GM04504 (cell line): ENCODE results near the gene SHOX.
"Not testable (repeated sequence)": the region's sequence is repeated elsewhere in the genome, so short reads cannot be mapped to it uniquely, and the experiment has no call there.

ENCODE experiments used
- DNase-seq: peaks from one replicate; pipeline ENCODE4 v3.0.0-alpha.2; 2012; ENCODE audit warnings: low read depth

Gene SHOX

DNA sequence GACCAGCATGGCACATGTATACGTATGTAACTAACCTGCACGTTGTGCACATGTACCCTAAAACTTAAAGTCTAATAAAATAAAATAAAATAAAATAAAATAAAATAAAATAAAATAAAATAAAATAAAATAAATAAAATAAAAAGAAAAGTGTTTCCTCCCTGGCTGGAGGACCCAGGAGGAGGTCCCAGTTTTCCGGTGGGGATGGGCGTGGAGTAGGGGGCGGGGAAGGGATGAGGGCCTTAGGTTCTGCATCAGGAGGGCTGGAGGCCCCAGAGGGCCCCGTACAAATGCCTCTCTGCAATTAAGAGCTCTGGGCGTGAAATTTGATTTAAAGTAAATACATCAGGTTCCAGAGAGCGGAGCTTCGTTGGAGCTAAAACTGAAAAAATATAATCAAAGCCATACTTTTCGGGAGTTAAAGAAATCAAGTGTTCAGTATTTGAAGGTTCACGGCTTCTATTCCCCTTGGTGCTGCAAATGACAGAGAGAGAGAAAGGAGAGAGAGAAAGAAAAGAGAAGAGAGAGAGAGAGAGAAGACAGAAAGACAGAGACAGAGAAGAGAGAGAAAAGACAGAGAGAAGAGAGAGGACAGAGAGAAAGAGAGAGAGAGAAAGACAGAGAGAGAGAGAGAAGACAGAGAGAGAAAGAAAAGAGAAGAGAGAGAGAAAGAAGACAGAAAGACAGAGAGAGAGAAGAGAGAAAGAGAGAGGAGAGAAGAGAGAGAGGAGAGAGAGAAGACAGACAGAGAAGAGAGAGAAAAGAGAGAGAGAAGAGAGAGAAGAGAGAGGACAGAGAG is 8.7 kb upstream of the SHOX start:
- no peak for DNase-seq

- not testable (repeated sequence) for DNase-seq
These were observed 7.8 kb upstream of the SHOX start for GRCh38 chrX:622802-623201.

DNA sequence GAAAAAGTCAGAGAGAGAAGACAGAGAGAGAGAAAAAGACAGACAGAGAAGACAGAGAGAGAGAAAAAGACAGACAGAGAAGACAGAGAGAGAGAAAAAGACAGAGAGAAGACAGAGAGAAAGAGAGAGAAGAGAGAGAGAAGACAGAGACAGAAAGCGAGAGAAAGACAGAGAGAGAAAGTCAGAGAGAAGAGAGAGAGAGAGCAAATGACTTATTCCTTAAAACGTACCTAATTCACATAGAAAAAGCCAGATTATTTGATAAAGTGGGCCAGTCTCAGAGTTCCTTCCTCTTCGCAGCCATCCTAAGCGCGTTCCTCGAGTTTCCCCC is 7.4 kb upstream of the SHOX start:
- no peak for DNase-seq

DNA sequence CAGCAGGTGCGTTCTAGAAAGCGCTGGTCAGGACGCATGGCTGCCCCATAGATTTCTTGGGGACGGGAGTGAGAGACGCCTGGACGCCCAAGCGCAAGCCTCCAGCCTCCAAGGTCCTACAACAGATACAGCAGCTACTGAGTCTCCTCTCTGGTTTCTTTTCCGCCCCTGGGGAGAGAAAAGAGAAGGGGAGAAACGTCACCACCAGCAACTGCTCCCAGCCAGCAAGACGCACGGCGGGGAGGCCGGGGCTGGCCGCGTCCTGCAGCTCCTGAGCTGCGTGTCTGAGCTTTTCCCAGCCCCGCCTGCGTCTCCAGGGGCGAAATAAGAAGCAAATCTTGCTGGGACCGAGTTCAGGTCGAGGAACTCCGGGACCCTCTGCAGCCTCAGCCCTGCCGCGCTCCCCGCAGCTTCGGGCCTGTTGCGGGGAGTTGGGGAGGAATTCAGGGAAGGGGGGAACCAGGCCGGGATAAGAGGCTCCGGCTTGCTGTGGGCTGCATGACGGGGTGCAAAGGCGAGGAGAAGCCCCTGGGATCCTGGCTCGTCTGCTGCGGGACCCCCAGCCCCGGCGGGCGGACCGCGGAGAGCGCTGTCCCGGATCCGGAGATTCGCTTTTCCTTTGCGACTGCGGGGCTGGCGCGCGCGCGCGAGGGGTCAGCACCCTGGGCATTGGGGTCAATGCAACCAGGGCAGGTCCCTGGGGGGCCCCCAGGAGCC is 6.8 kb upstream of the SHOX start:
- DNase-seq: no peak

- DNase-seq: no peak
These were observed 5.4 kb upstream of the SHOX start for GRCh38 chrX:625137-625691.

DNA sequence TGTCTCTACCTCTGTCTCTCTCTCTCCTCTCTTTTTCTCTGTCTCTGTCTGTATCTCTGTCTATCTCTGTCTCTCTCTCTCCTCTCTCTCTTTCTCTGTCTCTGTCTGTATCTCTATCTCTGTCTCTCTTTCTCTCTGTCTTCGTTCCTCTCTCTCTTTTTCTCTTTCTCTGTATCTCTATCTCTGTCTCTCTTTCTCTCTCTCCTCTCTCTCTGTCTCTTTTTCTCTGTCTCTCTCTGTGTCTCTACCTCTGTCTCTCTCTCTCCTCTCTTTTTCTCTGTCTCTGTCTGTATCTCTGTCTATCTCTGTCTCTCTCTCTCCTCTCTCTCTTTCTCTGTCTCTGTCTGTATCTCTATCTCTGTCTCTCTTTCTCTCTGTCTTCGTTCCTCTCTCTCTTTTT is 4.5 kb upstream of the SHOX start:
- DNase-seq: not testable (repeated sequence)

- DNase-seq: no peak
These were observed 3.7 kb upstream of the SHOX start for GRCh38 chrX:626745-627509.

DNA sequence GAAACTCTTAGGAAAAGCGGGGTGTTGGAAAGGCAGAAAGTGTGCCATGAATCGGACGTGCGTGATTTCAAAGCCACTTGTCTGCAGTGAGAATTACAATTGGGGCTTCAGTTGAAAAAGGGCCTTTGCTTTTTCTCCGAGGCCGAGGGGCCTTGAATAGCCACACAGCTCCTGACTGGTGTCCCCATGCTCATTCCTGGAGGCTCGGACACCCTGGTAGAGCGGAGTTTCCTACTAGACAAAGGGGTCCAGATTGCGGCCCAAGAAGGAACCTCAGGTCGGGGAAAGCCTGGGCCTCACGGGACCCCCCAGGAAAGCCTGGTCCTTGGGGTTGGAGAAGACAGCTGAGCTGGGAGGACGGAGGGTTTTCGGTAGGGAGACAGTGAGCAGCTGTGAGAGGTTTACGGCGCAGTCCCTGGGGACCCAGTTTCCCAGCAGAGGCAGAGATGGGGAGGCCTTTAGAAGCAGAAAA is 3.0 kb upstream of the SHOX start:
- no peak for DNase-seq

- DNase-seq: no peak
These were observed 2.6 kb upstream of the SHOX start for GRCh38 chrX:627995-628394.

- no peak for DNase-seq
These were observed 1.2 kb upstream of the SHOX start for GRCh38 chrX:629230-630006.

DNA sequence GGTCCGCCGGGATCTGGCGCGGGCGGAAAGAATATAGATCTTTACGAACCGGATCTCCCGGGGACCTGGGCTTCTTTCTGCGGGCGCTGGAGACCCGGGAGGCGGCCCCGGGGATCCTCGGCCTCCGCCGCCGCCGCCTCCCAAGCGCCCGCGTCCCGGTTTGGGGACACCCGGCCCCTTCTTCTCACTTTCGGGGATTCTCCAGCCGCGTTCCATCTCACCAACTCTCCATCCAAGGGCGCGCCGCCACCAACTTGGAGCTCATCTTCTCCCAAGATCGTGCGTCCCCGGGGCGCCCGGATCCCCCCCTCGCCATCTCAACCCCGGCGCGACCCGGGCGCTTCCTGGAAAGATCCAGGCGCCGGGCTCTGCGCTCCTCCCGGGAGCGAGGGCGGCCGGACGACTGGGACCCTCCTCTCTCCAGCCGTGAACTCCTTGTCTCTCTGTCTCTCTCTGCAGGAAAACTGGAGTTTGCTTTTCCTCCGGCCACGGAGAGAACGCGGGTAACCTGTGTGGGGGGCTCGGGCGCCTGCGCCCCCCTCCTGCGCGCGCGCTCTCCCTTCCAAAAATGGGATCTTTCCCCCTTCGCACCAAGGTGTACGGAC is 482 bp upstream of the SHOX start:
- DNase-seq: no peak

DNA sequence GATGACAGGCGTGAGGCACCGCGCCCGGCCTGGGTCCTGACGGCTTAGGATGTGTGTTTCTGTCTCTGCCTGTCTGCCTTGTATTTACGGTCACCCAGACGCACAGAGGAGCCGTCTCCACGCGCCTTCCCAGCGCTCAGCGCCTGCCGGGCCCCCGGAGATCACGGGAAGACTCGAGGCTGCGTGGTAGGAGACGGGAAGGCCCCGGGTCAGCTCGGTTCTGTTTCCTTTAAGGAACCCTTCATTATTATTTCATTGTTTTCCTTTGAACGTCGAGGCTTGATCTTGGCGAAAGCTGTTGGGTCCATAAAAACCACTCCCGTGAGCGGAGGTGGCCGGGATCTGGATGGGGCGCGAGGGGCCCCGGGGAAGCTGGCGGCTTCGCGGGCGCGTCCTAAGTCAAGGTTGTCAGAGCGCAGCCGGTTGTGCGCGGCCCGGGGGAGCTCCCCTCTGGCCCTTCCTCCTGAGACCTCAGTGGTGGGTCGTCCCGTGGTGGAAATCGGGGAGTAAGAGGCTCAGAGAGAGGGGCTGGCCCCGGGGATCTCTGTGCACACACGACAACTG is 1.3 kb downstream of the SHOX start:
- no peak for DNase-seq

DNA sequence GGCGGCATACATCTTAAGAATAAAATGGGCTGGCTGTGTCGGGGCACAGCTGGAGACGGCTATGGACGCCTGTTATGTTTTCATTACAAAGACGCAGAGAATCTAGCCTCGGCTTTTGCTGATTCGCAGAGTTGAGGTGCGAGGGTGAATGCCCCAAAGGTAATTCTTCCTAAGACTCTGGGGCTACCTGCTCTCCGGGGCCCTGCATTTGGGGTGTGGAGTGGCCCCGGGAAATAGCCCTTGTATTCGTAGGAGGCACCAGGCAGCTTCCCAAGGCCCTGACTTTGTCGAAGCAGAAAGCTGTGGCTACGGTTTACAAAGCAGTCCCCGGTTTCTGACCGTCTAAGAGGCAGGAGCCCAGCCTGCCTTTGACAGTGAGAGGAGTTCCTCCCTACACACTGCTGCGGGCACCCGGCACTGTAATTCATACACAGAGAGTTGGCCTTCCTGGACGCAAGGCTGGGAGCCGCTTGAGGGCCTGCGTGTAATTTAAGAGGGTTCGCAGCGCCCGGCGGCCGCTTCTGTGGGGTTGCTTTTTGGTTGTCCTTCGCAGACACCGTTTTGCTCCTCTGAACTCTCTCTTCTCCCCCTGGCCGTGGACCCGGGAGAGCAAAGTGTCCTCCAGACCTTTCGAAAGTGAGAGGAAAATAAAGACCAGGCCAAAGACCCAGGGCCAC is 1.9 kb downstream of the SHOX start:
- DNase-seq: no peak

GRCh38 chrX:633043-633984 is 2.7 kb downstream of the SHOX start:
- DNase-seq: no peak

DNA sequence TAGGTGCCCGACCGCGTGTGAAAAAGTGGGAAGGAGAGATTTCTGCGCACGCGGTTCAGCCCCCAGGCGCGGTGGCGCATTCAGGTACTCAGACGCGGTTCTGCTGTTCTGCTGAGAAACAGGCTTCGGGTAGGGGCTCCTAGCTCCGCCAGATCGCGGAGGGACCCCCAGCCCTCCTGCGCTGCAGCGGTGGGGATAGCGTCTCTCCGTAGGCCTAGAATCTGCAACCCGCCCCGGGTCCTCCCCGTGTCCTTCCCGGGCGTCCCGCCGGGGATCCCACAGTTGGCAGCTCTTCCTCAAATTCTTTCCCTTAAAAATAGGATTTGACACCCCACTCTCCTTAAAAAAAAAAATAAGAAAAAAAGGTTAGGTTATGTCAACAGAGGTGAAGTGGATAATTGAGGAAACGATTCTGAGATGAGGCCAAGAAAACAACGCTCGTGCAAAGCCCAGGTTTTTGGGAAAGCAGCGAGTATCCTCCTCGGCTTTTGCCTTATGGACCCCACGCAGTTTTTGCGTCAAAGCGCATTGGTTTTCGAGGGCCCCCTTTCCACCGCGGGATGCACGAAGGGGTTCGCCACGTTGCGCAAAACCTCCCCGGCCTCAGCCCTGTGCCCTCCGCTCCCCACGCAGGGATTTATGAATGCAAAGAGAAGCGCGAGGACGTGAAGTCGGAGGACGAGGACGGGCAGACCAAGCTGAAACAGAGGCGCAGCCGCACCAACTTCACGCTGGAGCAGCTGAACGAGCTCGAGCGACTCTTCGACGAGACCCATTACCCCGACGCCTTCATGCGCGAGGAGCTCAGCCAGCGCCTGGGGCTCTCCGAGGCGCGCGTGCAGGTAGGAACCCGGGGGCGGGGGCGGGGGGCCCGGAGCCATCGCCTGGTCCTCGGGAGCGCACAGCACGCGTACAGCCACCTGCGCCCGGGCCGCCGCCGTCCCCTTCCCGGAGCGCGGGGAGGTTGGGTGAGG is 3.7 kb downstream of the SHOX start:
- no peak for DNase-seq

DNA sequence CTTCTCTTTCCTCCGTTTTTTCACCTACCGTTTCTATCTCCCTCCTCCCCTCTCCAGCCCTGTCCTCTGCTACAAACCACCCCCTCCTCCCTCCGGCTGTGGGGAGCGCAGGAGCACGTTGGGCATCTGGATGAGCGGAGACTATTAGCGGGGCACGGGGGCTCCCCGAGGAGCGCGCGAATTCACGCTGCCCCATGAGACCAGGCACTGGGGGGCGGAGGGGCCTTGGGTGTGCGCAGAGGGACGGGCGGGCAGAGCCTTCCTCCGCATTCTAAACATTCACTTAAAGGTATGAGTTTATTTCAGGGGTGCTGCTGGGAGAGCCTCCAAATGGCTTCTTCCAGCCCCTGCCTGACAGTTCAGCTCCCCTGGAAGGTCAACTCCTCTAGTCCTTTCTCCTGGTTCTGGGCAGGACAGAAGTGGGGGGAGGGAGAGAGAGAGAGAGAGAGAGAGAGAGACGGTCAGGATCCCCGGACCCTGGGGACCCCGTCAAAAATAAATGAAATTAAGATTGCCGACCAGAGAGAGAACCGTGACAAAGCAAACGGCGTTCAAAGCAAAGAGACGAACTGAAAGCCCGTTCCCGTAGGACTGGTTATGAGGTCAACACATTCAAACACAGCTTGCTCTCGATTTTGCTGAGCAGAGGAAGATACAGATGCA is 5.0 kb downstream of the SHOX start:
- DNase-seq: no peak

DNA sequence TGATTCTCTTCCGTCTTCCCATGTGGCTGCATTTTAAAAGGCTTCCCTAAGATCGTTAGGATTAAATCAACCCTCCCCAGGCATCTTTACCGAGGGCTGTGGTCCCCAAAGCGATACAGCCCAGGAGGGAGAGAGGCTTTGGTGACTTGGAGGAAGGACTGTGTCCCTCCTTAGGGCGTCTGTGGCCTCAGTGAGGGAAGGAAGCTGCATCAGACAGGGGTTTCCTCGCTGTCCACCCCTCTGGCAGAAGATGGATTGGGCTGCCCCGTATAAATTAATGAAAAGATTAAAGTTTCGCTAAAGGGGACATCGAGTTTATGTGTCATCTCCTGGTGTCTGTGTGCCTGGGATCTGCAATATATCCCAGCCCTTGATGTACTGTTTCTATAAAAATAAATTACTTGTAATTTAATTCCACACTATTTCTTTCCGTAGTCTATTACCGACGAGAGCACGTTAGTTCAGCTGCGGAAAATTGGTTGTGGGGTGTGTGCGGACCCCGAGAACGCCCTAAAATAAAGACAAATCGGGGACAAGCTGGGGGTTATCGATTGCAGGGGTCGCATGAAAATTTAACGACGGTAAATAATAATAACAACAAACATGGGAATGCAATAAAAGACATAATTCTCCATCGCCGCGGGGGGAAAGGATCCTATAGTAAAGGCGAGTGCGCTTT is 6.5 kb downstream of the SHOX start:
- no peak for DNase-seq
